Spleen (tissue), 7 donors: ENCODE data around the gene PCMTD2.
"Not testable (repeated sequence)": the region's sequence is repeated elsewhere in the genome, so short reads cannot be mapped to it uniquely, and the experiment has no call there.

ENCODE experiments used
- CTCF ChIP-seq, 11 experiments: fragments of 200-600 bp in 7 of 11; fragments of 450-650 bp in 4 of 11; sonication (generic) in 4 of 11; IDR thresholded peaks in 8 of 11; conservative IDR thresholded peaks in 3 of 11; 1 replicate in 7 of 11; 2 replicates in 4 of 11; pipeline versions ENCODE4 v1.4.0 to v1.8.0; 2016 to 2021; ENCODE audit warnings: antibody characterized with exemption in 11 of 11, inconsistent platforms in 4 of 11, mild to moderate bottlenecking in 1 of 11
- POLR2A ChIP-seq, 3 donors: fragments of 450-650 bp; IDR thresholded peaks; one replicate each; pipeline ENCODE4 v1.5.1; 2017; ENCODE audit warnings: antibody characterized with exemption in 3 of 3, mild to moderate bottlenecking in 1 of 3
- POLR2AphosphoS5 ChIP-seq, 3 donors: sonication (generic); formaldehyde crosslinking; IDR thresholded peaks; one replicate each; pipeline ENCODE4 v1.5.1; 2017; ENCODE audit warnings: antibody characterized with exemption in 3 of 3
- donor health status: DM: no; HTN: no; CAD: no; lungs with moderate emphysema.
- donor health status: DM: no; HTN: no; CAD: no.
- donor health status: DM: no; HTN: no; CAD: no.

- TF ChIP-seq CTCF (IDR thresholded peaks at IDR 0.05 in 8 of 11, conservative IDR thresholded peaks at IDR 0.05 in 3 of 11); POLR2A (IDR thresholded peaks at IDR 0.05); POLR2AphosphoS5 (IDR thresholded peaks at IDR 0.05): not testable (repeated sequence)
These were observed 59.8 kb downstream of the PCMTD2 start for GRCh38 chr20:64315381-64315780.
